Upper lobe of left lung (tissue), 6 donors: ENCODE results near the gene CWH43. TPM values are rescaled to one million over a fixed set of nuclear protein-coding genes. Genes with fewer than 3 reads are reported as not detected.

Source experiments
- ATAC-seq, 2 donors: fragments of 200-7000 bp; cut with Tn5 transposase; one replicate each; pipeline ENCODE4 v1.9.1; 2022; ENCODE audit warnings: mild to moderate bottlenecking in 2 of 2, moderate library complexity in 2 of 2; ENCODE audit not compliant: low FRiP score in 2 of 2
- DNase-seq, 2 donors: peaks; one replicate each; pipeline ENCODE4 v3.0.0-alpha.2; 2019 to 2020
- H3K27ac ChIP-seq, 4 donors: fragments of 200-600 bp; sonication (generic); one replicate each; pipeline ENCODE4 v1.5.1; 2016 to 2019
- H3K27me3 ChIP-seq, 4 donors: fragments of 200-600 bp; sonication (generic); one replicate each; pipeline ENCODE4 v1.5.1; 2017 to 2019
- H3K36me3 ChIP-seq, 4 donors: fragments of 200-600 bp; sonication (generic); one replicate each; pipeline ENCODE4 v1.5.1; 2016 to 2019
- H3K4me1 ChIP-seq, 4 donors: fragments of 200-600 bp; sonication (generic); one replicate each; pipeline ENCODE4 v1.5.1; 2018 to 2019
- H3K4me3 ChIP-seq, 4 donors: fragments of 200-600 bp; sonication (generic); one replicate each; pipeline ENCODE4 v1.5.1; 2017 to 2019; ENCODE audit warnings: mild to moderate bottlenecking in 2 of 4, moderate library complexity in 1 of 4
- H3K9me3 ChIP-seq, 4 donors: fragments of 200-600 bp; sonication (generic); one replicate each; pipeline ENCODE4 v1.5.1; 2018 to 2019
- EP300 ChIP-seq, 4 donors: sonication (generic); formaldehyde crosslinking; IDR thresholded peaks; one replicate each; pipeline ENCODE4 v1.5.1; 2017; ENCODE audit warnings: antibody characterized with exemption in 4 of 4, control low read depth in 2 of 4
- POLR2A ChIP-seq, 4 donors: fragments of 450-650 bp; IDR thresholded peaks; one replicate each; pipeline ENCODE4 v1.5.1; 2016 to 2017; ENCODE audit warnings: antibody characterized with exemption in 4 of 4, mild to moderate bottlenecking in 2 of 4
- POLR2AphosphoS5 ChIP-seq, 2 donors: sonication (generic); formaldehyde crosslinking; IDR thresholded peaks; one replicate each; pipeline ENCODE4 v1.5.1; 2017; ENCODE audit warnings: antibody characterized with exemption in 2 of 2
- WGBS, 2 donors: methylation state at CpG; one replicate each; pipeline ENCODE4 v1.1.5; 2017 to 2018; 5-methylcytosine and 5-hydroxymethylcytosine counted together
- total RNA-seq, 6 donors: library from RNA; depleted of rRNA in 4 of 6; stranded (reverse); fragments of >200 nt in 4 of 6; gene quantifications; one replicate each; pipeline versions ENCODE4 v1.1.0 to v1.2.1, GENCODE V29; 2016 to 2021
- TF ChIP-seq, protein P1 (sequence below), 6 experiments: fragments of 450-650 bp in 4 of 6; fragments of 200-600 bp in 2 of 6; sonication (generic) in 2 of 6; IDR thresholded peaks; one replicate each; pipeline ENCODE4 v1.5.1; 2016 to 2019; ENCODE audit warnings: antibody characterized with exemption in 6 of 6
- donor health status: DM: no; HTN: no; CAD: no; lungs with moderate emphysema.
- donor health status: DM: no; HTN: yes; CAD: no; lungs with severe emphysema.

Gene CWH43
- total RNA-seq, 6 donors from 2014 or later = 0.67 to 1.7 (median 1.1) TPM; not detected in 2

DNA sequence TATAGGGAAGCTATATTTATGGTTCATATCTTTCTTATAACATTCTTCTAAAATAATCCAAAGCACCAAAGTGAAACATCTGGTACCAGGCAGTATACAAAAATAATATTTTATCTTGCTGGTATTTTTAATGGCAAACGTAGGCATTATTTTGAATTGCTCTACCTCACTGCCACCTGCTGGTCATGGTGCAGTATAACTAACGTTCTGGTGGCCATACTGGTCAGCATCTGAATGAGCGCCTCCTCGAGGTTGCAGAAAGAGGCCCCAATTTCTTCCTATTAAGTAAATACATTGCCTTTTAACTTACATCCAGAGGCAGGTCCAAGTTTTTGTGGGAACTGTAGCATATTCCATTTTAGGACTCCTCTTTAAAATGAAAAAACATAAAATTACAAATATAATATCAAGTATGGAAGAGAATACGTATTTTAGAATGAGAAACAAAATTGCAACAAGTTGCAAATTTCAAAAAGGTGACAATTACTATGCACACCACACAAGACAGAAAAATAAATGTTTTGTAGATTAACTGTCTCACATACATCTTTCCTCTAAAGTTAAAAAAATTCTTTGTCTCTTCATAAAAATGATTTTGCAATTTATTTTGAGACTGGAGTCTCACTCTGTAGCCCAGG is 22.9 kb upstream of the CWH43 start:
- Histone ChIP-seq H3K36me3 (no peaks in the 10 kb centered on the region), H3K4me3 (no peak overlapping the region), H3K27me3 (no peaks in the 10 kb centered on the region), H3K4me1 (no peaks in the 10 kb centered on the region), H3K9me3 (no peaks in the 10 kb centered on the region), H3K27ac (no peak overlapping the region)
- no peak for TF ChIP-seq POLR2A (IDR thresholded peaks at IDR 0.05)
- TF ChIP-seq, protein P1, sequence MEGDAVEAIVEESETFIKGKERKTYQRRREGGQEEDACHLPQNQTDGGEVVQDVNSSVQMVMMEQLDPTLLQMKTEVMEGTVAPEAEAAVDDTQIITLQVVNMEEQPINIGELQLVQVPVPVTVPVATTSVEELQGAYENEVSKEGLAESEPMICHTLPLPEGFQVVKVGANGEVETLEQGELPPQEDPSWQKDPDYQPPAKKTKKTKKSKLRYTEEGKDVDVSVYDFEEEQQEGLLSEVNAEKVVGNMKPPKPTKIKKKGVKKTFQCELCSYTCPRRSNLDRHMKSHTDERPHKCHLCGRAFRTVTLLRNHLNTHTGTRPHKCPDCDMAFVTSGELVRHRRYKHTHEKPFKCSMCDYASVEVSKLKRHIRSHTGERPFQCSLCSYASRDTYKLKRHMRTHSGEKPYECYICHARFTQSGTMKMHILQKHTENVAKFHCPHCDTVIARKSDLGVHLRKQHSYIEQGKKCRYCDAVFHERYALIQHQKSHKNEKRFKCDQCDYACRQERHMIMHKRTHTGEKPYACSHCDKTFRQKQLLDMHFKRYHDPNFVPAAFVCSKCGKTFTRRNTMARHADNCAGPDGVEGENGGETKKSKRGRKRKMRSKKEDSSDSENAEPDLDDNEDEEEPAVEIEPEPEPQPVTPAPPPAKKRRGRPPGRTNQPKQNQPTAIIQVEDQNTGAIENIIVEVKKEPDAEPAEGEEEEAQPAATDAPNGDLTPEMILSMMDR (IDR thresholded peaks at IDR 0.05) = peak; percentile 77 to 91 (median 88)
- DNase-seq = peak in 1 of 2 donors; percentile 66
- ATAC-seq = peak; percentile 90 to 94
- 16 to 18% methylated on average over 5 of the region's 5 CpGs for WGBS, 2 donors

DNA sequence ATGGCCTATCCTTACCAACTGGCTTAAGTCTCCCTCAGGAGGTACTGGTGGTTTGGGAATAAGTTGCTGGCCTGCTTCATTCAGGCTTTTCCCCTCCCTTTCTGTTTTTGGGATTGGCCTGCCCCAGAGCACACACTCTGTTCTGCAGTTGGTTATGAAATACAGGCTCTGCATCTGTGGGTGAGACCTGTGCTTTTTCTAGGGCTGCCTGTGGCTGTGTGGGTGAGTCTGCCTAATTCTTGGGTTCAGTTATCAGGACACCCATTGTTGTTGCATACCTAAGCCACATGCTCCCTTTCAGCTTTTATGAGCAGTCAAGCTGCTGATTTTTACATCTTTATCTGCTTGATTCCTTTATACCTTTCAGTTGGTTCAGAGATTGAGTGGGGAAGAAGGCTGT is 19.0 kb upstream of the CWH43 start:
- ATAC-seq = no peak
- Histone ChIP-seq H3K4me1 (no peaks in the 10 kb centered on the region), H3K9me3 (no peaks in the 10 kb centered on the region), H3K27me3 (no peaks in the 10 kb centered on the region), H3K36me3 (no peaks in the 10 kb centered on the region), H3K4me3 (no peak overlapping the region), H3K27ac (no peak overlapping the region)
- no peak for DNase-seq
- TF ChIP-seq, protein P1 (IDR thresholded peaks at IDR 0.05) = no peak
- no peak for TF ChIP-seq EP300 (IDR thresholded peaks at IDR 0.05)
- TF ChIP-seq POLR2A (IDR thresholded peaks at IDR 0.05) = no peak
- TF ChIP-seq POLR2AphosphoS5 (IDR thresholded peaks at IDR 0.05) = no peak

DNA sequence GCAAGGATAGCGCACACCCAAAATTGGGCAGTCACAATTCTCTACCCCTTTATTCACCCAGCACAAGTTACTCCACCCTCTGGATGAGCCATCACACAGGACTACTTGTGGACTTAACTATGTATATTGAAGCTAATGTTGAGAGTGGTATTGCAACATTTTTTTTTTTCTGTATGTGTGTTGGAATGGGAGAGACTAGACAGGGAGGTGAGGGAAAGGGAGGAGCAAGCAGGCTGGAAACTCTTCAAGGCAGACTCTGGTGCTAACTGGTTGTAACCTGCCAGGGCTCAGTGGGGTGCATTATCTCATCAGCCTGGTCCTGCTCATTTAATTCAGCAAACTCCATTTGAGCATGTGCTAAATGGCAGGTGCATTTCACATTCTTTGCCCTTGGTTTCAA is 18.4 kb upstream of the CWH43 start:
- Histone ChIP-seq H3K36me3 (no peaks in the 10 kb centered on the region), H3K9me3 (no peaks in the 10 kb centered on the region), H3K4me3 (no peak overlapping the region), H3K27ac (no peak overlapping the region), H3K27me3 (no peaks in the 10 kb centered on the region), H3K4me1 (no peaks in the 10 kb centered on the region)
- ATAC-seq (no peak), DNase-seq (no peak)
- TF ChIP-seq POLR2AphosphoS5 (IDR thresholded peaks at IDR 0.05) = no peak
- no peak for TF ChIP-seq POLR2A (IDR thresholded peaks at IDR 0.05)
- TF ChIP-seq, protein P1 (IDR thresholded peaks at IDR 0.05) = no peak
- no peak for TF ChIP-seq EP300 (IDR thresholded peaks at IDR 0.05)
- 88 to 100% methylated on average over 1 of the region's 1 CpG for WGBS, 2 donors

- ATAC-seq = no peak
- TF ChIP-seq EP300 (IDR thresholded peaks at IDR 0.05) (no peak), POLR2AphosphoS5 (IDR thresholded peaks at IDR 0.05) (no peak), POLR2A (IDR thresholded peaks at IDR 0.05) (no peak)
- TF ChIP-seq, protein P1 (IDR thresholded peaks at IDR 0.05) = no peak
- no peaks in the 10 kb centered on the region for H3K36me3 ChIP-seq
- H3K9me3 ChIP-seq = no peaks in the 10 kb centered on the region
- WGBS, 2 donors = 81 to 83% methylated on average over 4 of the region's 4 CpGs
- H3K27me3 ChIP-seq = no peaks in the 10 kb centered on the region
- H3K4me1 ChIP-seq = no peaks in the 10 kb centered on the region
- H3K27ac ChIP-seq = no peak overlapping the region
- no peak overlapping the region for H3K4me3 ChIP-seq
- DNase-seq = no peak
Measured at GRCh38 chr4:48968814-48969213, 17.3 kb upstream of the CWH43 start.

DNA sequence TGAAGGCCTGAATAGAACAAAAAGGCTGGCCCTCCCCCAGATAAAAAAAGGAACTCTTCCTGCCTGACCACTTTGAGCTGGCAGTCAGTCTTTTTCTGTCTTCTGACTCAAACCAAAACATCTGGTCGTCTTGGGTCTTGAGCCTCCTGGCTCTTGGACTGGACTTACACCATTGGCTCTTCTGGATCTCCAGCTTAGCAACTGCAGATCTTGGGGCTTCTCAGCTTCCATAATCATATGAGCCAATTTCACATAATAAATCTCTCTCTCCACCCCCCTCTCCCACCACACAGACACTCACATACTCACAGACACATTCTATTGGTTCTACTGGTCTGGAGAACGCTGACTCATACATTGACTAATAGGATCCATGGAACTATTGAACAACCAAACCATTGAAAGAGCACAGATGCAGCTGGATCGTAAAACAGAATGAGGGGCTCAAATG is 15.6 kb upstream of the CWH43 start:
- no peaks in the 10 kb centered on the region for H3K4me1 ChIP-seq
- TF ChIP-seq POLR2AphosphoS5 (IDR thresholded peaks at IDR 0.05) = no peak
- no peak for TF ChIP-seq EP300 (IDR thresholded peaks at IDR 0.05)
- TF ChIP-seq POLR2A (IDR thresholded peaks at IDR 0.05) = no peak
- no peaks in the 10 kb centered on the region for H3K36me3 ChIP-seq
- H3K4me3 ChIP-seq = no peak overlapping the region
- H3K27ac ChIP-seq = no peak overlapping the region
- ATAC-seq (no peak), DNase-seq (no peak)
- 75 to 77% methylated on average over 3 of the region's 3 CpGs for WGBS, 2 donors
- H3K9me3 ChIP-seq = no peaks in the 10 kb centered on the region
- no peaks in the 10 kb centered on the region for H3K27me3 ChIP-seq
